ENCODE measurements around the gene ZNF358.

- no peak for TF ChIP-seq CTCF (conservative IDR thresholded peaks at IDR 0.05)
- TF ChIP-seq ZFX (IDR thresholded peaks at IDR 0.05): no peak
These were observed 42.8 kb downstream of the ZNF358 start for GRCh38 chr19:7558667-7559066.
